Progenitor cell of endocrine pancreas (in vitro differentiated cells): ENCODE measurements around the gene NKX2-4. TPM values are rescaled to one million over a fixed set of nuclear protein-coding genes. Genes with fewer than 3 reads are reported as not detected.
A peak's percentile ranks its signal among the peaks of the same experiment; 100 is the strongest.

Experiments used
- DNase-seq: peaks from one replicate; pipeline ENCODE4 v3.0.0; 2021; ENCODE audit warnings: low spot score; ENCODE audit not compliant: unreplicated experiment
- H3K27ac Mint-ChIP-seq: 2 replicates; pipeline ENCODE4 v1.8.0; 2021; ENCODE audit warnings: mild to moderate bottlenecking, moderate library complexity, mixed read lengths
- H3K27me3 Mint-ChIP-seq: 2 replicates; pipeline ENCODE4 v1.8.0; 2021; ENCODE audit warnings: mixed read lengths
- H3K36me3 Mint-ChIP-seq: 2 replicates; pipeline ENCODE4 v1.8.0; 2022; ENCODE audit warnings: mixed read lengths; ENCODE audit not compliant: insufficient read depth
- H3K4me1 Mint-ChIP-seq: 2 replicates; pipeline ENCODE4 v1.8.0; 2021; ENCODE audit warnings: low read depth, mixed read lengths
- H3K4me3 Mint-ChIP-seq: 2 replicates; pipeline ENCODE4 v1.8.0; 2021; ENCODE audit warnings: low read depth, mild to moderate bottlenecking, moderate library complexity, mixed read lengths
- H3K9me3 Mint-ChIP-seq: 2 replicates; pipeline ENCODE4 v1.8.0; 2021; ENCODE audit warnings: low read depth, mixed read lengths
- total RNA-seq: library from RNA; stranded (reverse); gene quantifications from 2 replicates; pipeline ENCODE4 v1.2.1, GENCODE V29; 2021
- TF ChIP-seq, protein P1 (sequence below): fragments of 200-600 bp; sonication (generic); IDR thresholded peaks from one replicate; pipeline ENCODE4 v1.5.0; 2021; ENCODE audit warnings: antibody characterized with exemption, mild to moderate bottlenecking; ENCODE audit not compliant: unreplicated experiment

The NKX2-4 gene
- total RNA-seq, 1 donor from 2014 or later, result not detected

DNA sequence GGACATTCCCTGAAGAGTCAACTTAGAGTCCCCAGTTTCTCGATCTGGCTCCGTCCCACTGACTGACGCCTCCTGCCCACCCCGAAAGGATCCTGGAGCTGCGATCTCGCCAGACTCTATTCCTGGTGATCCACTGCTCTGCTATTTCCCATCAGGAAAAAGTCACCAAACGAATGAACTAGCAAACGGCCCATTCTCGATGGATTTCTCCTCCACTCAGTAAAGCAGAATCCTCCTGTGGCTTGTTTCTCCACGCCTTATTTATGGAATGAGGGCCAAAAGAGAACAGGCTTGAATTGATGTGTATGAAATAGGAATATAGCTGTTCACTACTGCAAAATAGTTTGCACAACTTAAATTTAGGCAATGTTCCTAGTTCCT lies 5.4 kb downstream of the NKX2-4 start:
- Mint-ChIP-seq H3K36me3 (peaks cover 18% of the 10 kb centered on the region), H3K9me3 (no peaks in the 10 kb centered on the region), H3K4me3 (peak overlapping the region; percentile 7), H3K4me1 (peaks cover 4% of the 10 kb centered on the region), H3K27me3 (peaks cover 59% of the 10 kb centered on the region), H3K27ac (peak overlapping the region; percentile 33)
- TF ChIP-seq, protein P1, sequence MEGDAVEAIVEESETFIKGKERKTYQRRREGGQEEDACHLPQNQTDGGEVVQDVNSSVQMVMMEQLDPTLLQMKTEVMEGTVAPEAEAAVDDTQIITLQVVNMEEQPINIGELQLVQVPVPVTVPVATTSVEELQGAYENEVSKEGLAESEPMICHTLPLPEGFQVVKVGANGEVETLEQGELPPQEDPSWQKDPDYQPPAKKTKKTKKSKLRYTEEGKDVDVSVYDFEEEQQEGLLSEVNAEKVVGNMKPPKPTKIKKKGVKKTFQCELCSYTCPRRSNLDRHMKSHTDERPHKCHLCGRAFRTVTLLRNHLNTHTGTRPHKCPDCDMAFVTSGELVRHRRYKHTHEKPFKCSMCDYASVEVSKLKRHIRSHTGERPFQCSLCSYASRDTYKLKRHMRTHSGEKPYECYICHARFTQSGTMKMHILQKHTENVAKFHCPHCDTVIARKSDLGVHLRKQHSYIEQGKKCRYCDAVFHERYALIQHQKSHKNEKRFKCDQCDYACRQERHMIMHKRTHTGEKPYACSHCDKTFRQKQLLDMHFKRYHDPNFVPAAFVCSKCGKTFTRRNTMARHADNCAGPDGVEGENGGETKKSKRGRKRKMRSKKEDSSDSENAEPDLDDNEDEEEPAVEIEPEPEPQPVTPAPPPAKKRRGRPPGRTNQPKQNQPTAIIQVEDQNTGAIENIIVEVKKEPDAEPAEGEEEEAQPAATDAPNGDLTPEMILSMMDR, result no peak
- DNase-seq, result no peak

DNA sequence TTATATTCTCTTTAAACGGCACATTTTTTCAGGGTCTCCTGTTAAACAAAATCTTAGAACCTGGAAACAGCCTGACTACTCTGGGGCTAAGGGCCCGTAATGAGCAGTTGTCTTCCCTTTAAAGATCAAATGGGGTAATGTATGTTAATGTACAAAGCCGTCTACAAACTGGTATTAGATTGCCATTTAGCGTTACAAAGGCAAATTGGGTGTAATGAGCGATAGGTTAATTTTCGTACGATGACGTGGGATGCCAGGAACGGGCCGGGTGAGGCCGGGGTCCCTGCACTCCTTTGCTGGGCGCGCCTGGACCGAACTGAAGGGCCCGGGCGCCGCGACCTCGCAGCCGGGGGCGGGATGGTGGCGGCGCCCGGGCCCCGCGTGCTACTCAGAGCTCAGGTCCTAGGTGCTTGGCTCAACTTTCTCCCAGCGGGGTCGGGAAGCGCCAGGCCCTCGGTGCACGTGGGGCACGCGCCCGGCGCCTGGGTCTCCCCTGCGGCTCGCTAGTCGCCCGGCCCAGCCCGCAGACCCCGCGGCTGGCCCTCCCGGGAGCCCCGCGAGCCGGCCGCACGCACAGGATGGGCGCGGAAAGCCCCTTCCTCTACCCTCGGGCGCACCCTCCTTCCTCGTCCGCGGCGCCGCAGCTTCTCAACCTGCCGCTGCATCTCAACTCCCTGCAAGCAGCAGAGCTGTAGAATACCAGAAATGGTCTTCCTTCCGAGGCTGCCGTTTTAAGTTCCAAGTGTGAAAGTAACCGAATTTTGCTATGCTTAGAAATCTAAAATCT lies 5.9 kb downstream of the NKX2-4 start:
- DNase-seq, result peak; percentile 20
- peaks cover 4% of the 10 kb centered on the region for H3K4me1 Mint-ChIP-seq
- H3K9me3 Mint-ChIP-seq, result no peaks in the 10 kb centered on the region
- TF ChIP-seq, protein P1, result no peak
- peaks cover 23% of the 10 kb centered on the region for H3K36me3 Mint-ChIP-seq
- H3K27ac Mint-ChIP-seq, result peak overlapping the region; percentile 33
- peak overlapping the region; percentile 7 for H3K4me3 Mint-ChIP-seq
- peaks cover 59% of the 10 kb centered on the region for H3K27me3 Mint-ChIP-seq

DNA sequence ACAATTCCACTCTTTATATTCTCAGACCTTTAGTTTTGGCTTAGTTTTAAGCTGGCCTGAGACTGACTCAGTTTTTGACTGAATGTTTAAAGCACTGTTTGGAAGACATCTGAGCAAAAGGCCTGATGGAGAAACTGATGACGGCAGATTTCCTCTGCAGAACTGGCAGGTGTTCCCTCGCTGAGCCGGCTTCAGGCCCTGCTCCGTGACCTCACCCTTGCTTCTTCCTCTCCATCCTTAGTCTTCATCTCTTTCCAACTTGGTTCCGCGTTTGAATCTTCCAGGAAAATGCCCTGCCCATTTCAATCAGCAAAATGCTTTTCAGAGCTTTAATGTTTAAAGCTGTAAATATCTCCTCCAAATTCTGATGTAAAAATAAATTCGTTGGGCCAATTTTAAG lies 6.6 kb downstream of the NKX2-4 start:
- Mint-ChIP-seq H3K4me3 (no peak overlapping the region), H3K4me1 (peaks cover 4% of the 10 kb centered on the region), H3K27ac (no peak overlapping the region), H3K9me3 (no peaks in the 10 kb centered on the region), H3K36me3 (peaks cover 24% of the 10 kb centered on the region), H3K27me3 (peaks cover 58% of the 10 kb centered on the region)
- TF ChIP-seq, protein P1, result no peak
- DNase-seq, result no peak

DNA sequence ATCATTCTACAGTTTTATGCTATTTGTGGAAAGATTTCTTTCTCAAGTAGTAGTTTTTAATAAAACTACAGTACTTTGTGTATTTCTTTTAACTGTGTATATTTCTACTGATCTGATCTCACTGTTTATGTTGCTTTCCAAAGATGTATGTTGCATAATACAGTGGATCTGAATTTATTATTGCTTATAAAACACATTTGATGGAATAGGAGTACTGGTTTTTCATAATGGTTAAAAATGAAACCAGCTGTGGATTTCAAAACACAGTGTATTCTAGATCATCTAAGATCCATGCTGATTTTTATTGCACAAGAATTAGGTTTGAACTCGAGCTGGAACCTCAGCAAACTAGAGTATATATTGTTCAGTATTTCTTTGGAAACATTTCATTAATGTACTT lies 8.0 kb downstream of the NKX2-4 start:
- Mint-ChIP-seq H3K9me3 (no peaks in the 10 kb centered on the region), H3K4me3 (no peak overlapping the region), H3K36me3 (peaks cover 24% of the 10 kb centered on the region), H3K27ac (no peak overlapping the region), H3K4me1 (peaks cover 5% of the 10 kb centered on the region), H3K27me3 (peaks cover 48% of the 10 kb centered on the region)
- TF ChIP-seq, protein P1, result no peak
- no peak for DNase-seq

DNA sequence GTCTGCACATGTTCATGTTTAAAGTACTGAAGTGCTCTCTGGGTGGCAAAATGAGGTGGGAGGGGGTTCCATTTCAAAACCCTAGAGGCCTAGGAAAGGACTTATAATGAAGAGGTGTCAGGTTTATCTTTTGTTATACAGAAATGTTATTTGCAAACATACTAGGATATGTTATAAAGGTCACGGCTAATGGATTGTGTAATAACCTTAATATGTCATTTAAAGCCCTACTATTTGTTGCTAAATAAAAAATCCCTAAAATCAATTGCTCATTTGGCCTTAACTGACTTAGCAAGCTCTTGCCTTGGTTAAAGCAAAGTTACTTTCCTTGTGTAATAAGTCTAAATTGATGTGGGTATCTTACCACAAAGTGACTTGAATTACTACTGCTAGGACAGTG lies 8.8 kb downstream of the NKX2-4 start:
- peaks cover 40% of the 10 kb centered on the region for H3K27me3 Mint-ChIP-seq
- TF ChIP-seq, protein P1, result no peak
- no peak overlapping the region for H3K4me3 Mint-ChIP-seq
- peaks cover 12% of the 10 kb centered on the region for H3K4me1 Mint-ChIP-seq
- no peak overlapping the region for H3K27ac Mint-ChIP-seq
- no peaks in the 10 kb centered on the region for H3K9me3 Mint-ChIP-seq
- DNase-seq, result no peak
- H3K36me3 Mint-ChIP-seq, result peaks cover 29% of the 10 kb centered on the region
